CD14-positive monocyte (primary cell): ENCODE measurements around the gene TTC39B. TPM values are rescaled to one million over a fixed set of nuclear protein-coding genes. Genes with fewer than 3 reads are reported as not detected.

Experiments
- DNase-seq, 3 donors: peaks; one replicate each; pipeline ENCODE4 v3.0.0-alpha.2; 2011 to 2022
- H2AFZ ChIP-seq: 2 replicates; pipeline ENCODE4 v1.6.0; 2012; ENCODE audit warnings: mild to moderate bottlenecking, low read depth, low read length, inconsistent platforms; ENCODE audit not compliant: insufficient read depth, poor library complexity, severe bottlenecking
- H3K27ac ChIP-seq, 2 donors: 1 replicate in 1 of 2; 2 replicates in 1 of 2; pipeline ENCODE4 v1.5.1; 2012 to 2013; ENCODE audit warnings: low read length in 2 of 2, control low read depth in 1 of 2, inconsistent platforms in 1 of 2, low read depth in 1 of 2, mild to moderate bottlenecking in 1 of 2
- H3K27me3 ChIP-seq, 2 donors: one replicate each; pipeline versions ENCODE4 v1.6.0 to v1.6.1; 2011 to 2013; ENCODE audit warnings: low read length in 2 of 2; ENCODE audit not compliant: control insufficient read depth in 2 of 2, insufficient read depth in 2 of 2
- H3K36me3 ChIP-seq, 2 donors: replicated peaks in 1 of 2; 1 replicate in 1 of 2; 2 replicates in 1 of 2; pipeline versions ENCODE4 v1.5.1 to v1.6.1; 2012 to 2013; ENCODE audit warnings: low read length in 2 of 2, control low read depth in 1 of 2, inconsistent platforms in 1 of 2, mild to moderate bottlenecking in 1 of 2; ENCODE audit not compliant: insufficient read depth in 2 of 2, control insufficient read depth in 1 of 2
- H3K4me1 ChIP-seq, 2 donors: 1 replicate in 1 of 2; 2 replicates in 1 of 2; pipeline versions ENCODE4 v1.5.1 to v1.6.1; 2012 to 2013; ENCODE audit warnings: low read length in 2 of 2, control low read depth in 1 of 2, inconsistent platforms in 1 of 2, mild to moderate bottlenecking in 1 of 2, moderate library complexity in 1 of 2; ENCODE audit not compliant: insufficient read depth in 2 of 2, control insufficient read depth in 1 of 2
- H3K4me2 ChIP-seq: replicated peaks from 2 replicates; pipeline ENCODE3; 2012; ENCODE audit warnings: low read length, moderate library complexity, mild to moderate bottlenecking; ENCODE audit not compliant: poor library complexity, severe bottlenecking; ENCODE audit errors: extremely low read depth
- H3K4me3 ChIP-seq, 3 experiments: fragments of 200-600 bp in 1 of 3; sonication (generic) in 1 of 3; replicated peaks in 1 of 3; 1 replicate in 2 of 3; 2 replicates in 1 of 3; pipeline ENCODE4 v1.5.1; 2011 to 2013; ENCODE audit warnings: low read length in 3 of 3, mild to moderate bottlenecking in 3 of 3, control low read depth in 2 of 3, low read depth in 2 of 3, inconsistent platforms in 1 of 3, moderate library complexity in 1 of 3
- H3K79me2 ChIP-seq: 2 replicates; pipeline ENCODE4 v1.6.0; 2012; ENCODE audit warnings: mild to moderate bottlenecking, control low read depth, inconsistent platforms, low read length, moderate library complexity; ENCODE audit not compliant: insufficient read depth
- H3K9ac ChIP-seq: 2 replicates; pipeline ENCODE4 v1.6.0; 2017; ENCODE audit warnings: low read length, mild to moderate bottlenecking; ENCODE audit not compliant: insufficient read depth, poor library complexity, severe bottlenecking
- H3K9me3 ChIP-seq, 2 donors: replicated peaks in 1 of 2; 1 replicate in 1 of 2; 2 replicates in 1 of 2; pipeline versions ENCODE4 v1.5.1 to v1.6.1; 2012 to 2013; ENCODE audit warnings: low read length in 2 of 2, control low read depth in 1 of 2; ENCODE audit not compliant: control insufficient read depth in 1 of 2, insufficient read depth in 1 of 2
- H4K20me1 ChIP-seq: 2 replicates; pipeline ENCODE4 v1.6.0; 2012; ENCODE audit warnings: mild to moderate bottlenecking, low read length, control low read depth, moderate library complexity; ENCODE audit not compliant: insufficient read depth
- H3K27ac Mint-ChIP-seq, 7 donors: one replicate each; pipeline ENCODE4 v1.8.0; 2020; ENCODE audit warnings: mild to moderate bottlenecking in 7 of 7, mixed read lengths in 7 of 7, moderate library complexity in 6 of 7, inconsistent platforms in 2 of 7
- H3K27me3 Mint-ChIP-seq, 3 donors: one replicate each; pipeline ENCODE4 v1.8.0; 2021 to 2022; ENCODE audit warnings: low read depth in 3 of 3, mild to moderate bottlenecking in 3 of 3, mixed read lengths in 3 of 3, moderate library complexity in 3 of 3, inconsistent platforms in 1 of 3
- H3K36me3 Mint-ChIP-seq, 2 donors: one replicate each; pipeline ENCODE4 v1.8.0; 2020; ENCODE audit warnings: mixed read lengths in 2 of 2, inconsistent platforms in 1 of 2, mild to moderate bottlenecking in 1 of 2
- H3K4me1 Mint-ChIP-seq: one replicate; pipeline ENCODE4 v1.8.0; 2020; ENCODE audit warnings: mild to moderate bottlenecking, mixed read lengths
- H3K4me3 Mint-ChIP-seq, 2 donors: one replicate each; pipeline ENCODE4 v1.8.0; 2020; ENCODE audit warnings: mild to moderate bottlenecking in 2 of 2, mixed read lengths in 2 of 2, moderate library complexity in 1 of 2
- H3K9me3 Mint-ChIP-seq, 7 donors: one replicate each; pipeline ENCODE4 v1.8.0; 2020 to 2022; ENCODE audit warnings: mixed read lengths in 7 of 7, mild to moderate bottlenecking in 6 of 7, moderate library complexity in 6 of 7, inconsistent platforms in 2 of 7
- WGBS: methylation state at CpG from one replicate; pipeline ENCODE4 v1.1.5; 2013; ENCODE audit warnings: missing lambda C conversion rate; ENCODE audit not compliant: insufficient coverage; 5-methylcytosine and 5-hydroxymethylcytosine counted together
- intact Hi-C, 2 donors: fragments of 100-400 bp; cut with micrococcal nuclease; formaldehyde crosslinking; loops; one replicate each; pipeline versions ENCODE4 v1.15.0 to v1.15.1; 2023
- polyA plus RNA-seq, 3 donors: library from polyadenylated mRNA; depleted of rRNA in 1 of 3; unstranded in 2 of 3; stranded (reverse) in 1 of 3; fragments of 300-500 nt in 2 of 3; fragments of >200 nt in 1 of 3; fragmentation: Illumina TruSeq in 2 of 3; gene quantifications; 1 replicate in 2 of 3; 2 replicates in 1 of 3; pipeline ENCODE4 v1.2.3, GENCODE V29; 2012 to 2021
- TF ChIP-seq, protein P1 (sequence below): fragments of 200-600 bp; IDR thresholded peaks from one replicate; pipeline ENCODE4 v1.8.0; 2022; ENCODE audit warnings: antibody characterized with exemption, mild to moderate bottlenecking

Gene TTC39B
- polyA plus RNA-seq, 3 donors: 0.87 to 5.3 (median 3.1) TPM

DNA sequence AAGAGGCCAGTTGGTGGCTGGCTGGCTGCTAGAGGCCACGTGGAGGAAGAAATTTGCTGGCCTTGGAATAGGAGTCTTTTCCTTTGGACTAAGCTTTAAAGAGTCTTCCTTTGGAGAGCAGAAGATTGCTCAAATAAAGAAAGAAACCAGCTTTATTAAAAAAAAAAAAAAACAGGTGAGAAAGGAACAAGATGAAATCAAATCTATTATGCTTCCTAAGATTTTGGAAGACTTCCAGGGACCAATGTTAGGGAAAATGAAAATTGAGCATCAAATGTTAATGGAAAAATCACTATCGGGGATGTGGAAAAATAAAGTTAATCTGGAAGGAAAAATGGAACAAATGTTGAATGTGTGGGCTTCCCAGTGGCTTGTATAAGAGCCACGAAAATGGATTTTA lies 153.1 kb downstream of the TTC39B start:
- Histone ChIP-seq H4K20me1 (no peaks in the 10 kb centered on the region), H3K27me3 (no peaks in the 10 kb centered on the region), H2AFZ (no peak overlapping the region), H3K4me1 (no peaks in the 10 kb centered on the region), H3K4me2 (no peak overlapping the region), H3K36me3 (no peaks in the 10 kb centered on the region), H3K4me3 (no peak overlapping the region), H3K9me3 (no peaks in the 10 kb centered on the region), H3K79me2 (no peaks in the 10 kb centered on the region), H3K9ac (no peak overlapping the region), H3K27ac (no peak overlapping the region)
- H3K9me3 Mint-ChIP-seq: peaks cover 0 to 2% (median 0%) of the 10 kb centered on the region in 7 donors
- intact Hi-C loops: no loop called here
- TF ChIP-seq, protein P1, sequence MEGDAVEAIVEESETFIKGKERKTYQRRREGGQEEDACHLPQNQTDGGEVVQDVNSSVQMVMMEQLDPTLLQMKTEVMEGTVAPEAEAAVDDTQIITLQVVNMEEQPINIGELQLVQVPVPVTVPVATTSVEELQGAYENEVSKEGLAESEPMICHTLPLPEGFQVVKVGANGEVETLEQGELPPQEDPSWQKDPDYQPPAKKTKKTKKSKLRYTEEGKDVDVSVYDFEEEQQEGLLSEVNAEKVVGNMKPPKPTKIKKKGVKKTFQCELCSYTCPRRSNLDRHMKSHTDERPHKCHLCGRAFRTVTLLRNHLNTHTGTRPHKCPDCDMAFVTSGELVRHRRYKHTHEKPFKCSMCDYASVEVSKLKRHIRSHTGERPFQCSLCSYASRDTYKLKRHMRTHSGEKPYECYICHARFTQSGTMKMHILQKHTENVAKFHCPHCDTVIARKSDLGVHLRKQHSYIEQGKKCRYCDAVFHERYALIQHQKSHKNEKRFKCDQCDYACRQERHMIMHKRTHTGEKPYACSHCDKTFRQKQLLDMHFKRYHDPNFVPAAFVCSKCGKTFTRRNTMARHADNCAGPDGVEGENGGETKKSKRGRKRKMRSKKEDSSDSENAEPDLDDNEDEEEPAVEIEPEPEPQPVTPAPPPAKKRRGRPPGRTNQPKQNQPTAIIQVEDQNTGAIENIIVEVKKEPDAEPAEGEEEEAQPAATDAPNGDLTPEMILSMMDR: no peak
- H3K27ac Mint-ChIP-seq: no peak overlapping the region
- H3K27me3 Mint-ChIP-seq: peaks cover 0 to 2% (median 1%) of the 10 kb centered on the region in 3 donors
- DNase-seq: no peak
- H3K4me3 Mint-ChIP-seq: no peak overlapping the region
- H3K36me3 Mint-ChIP-seq: no peaks in the 10 kb centered on the region
- H3K4me1 Mint-ChIP-seq: no peaks in the 10 kb centered on the region
- WGBS: 60% methylated on average over 1 of the region's 3 CpGs

DNA sequence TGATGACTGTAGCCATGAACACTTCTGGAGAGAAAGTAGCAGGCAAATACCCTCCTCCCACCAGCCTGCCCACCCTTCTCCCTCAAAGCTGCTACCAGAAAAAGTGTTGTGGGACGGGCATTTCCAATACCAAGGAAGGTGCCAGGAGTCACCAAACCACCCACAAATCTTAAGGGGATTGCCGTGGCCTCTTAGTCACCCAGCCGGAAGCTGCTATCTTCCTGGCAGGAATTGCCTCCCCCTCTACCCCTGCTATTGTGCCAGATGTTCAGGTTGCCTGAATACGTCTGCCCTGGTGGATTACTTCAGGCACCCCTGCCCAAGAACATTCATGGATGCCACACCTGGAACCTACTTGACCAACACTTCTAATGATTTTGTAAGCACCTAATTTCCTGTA lies 156.1 kb downstream of the TTC39B start:
- Histone ChIP-seq H3K9me3 (no peaks in the 10 kb centered on the region), H2AFZ (no peak overlapping the region), H3K4me1 (no peaks in the 10 kb centered on the region), H3K27me3 (no peaks in the 10 kb centered on the region), H4K20me1 (no peaks in the 10 kb centered on the region), H3K4me3 (no peak overlapping the region), H3K79me2 (no peaks in the 10 kb centered on the region), H3K4me2 (no peak overlapping the region), H3K36me3 (no peaks in the 10 kb centered on the region), H3K9ac (no peak overlapping the region), H3K27ac (no peak overlapping the region)
- Mint-ChIP-seq H3K36me3 (no peaks in the 10 kb centered on the region), H3K27me3 (peaks cover 0 to 2% (median 0%) of the 10 kb centered on the region in 3 donors), H3K9me3 (no peaks in the 10 kb centered on the region), H3K4me3 (no peak overlapping the region), H3K4me1 (no peaks in the 10 kb centered on the region), H3K27ac (no peak overlapping the region)
- DNase-seq: no peak
- WGBS: 91% methylated on average over 3 of the region's 4 CpGs
- TF ChIP-seq, protein P1: no peak
- intact Hi-C loops: no loop called here
